IPS-15b (cell line): ENCODE data around the gene NLRC5.
"Not testable (repeated sequence)": the region's sequence is repeated elsewhere in the genome, so short reads cannot be mapped to it uniquely, and the experiment has no call there.

ENCODE experiments used
- H3K27me3 ChIP-seq: one replicate; pipeline ENCODE4 v1.6.1; 2013; ENCODE audit warnings: low read length; ENCODE audit not compliant: control insufficient read depth, insufficient read depth
- H3K36me3 ChIP-seq: one replicate; pipeline ENCODE4 v1.6.1; 2013; ENCODE audit warnings: low read length; ENCODE audit not compliant: control insufficient read depth, insufficient read depth
- H3K4me1 ChIP-seq: one replicate; pipeline ENCODE4 v1.6.1; 2013; ENCODE audit warnings: mild to moderate bottlenecking, low read length; ENCODE audit not compliant: control insufficient read depth, insufficient read depth
- H3K4me3 ChIP-seq: one replicate; pipeline ENCODE4 v1.5.1; 2013; ENCODE audit warnings: low read depth, low read length
- H3K9ac ChIP-seq: one replicate; pipeline ENCODE4 v1.6.1; 2013; ENCODE audit warnings: low read depth, mild to moderate bottlenecking, low read length
- H3K9me3 ChIP-seq: one replicate; pipeline ENCODE4 v1.6.1; 2013; ENCODE audit warnings: mild to moderate bottlenecking, low read length; ENCODE audit not compliant: control insufficient read depth, insufficient read depth

NLRC5 gene

DNA sequence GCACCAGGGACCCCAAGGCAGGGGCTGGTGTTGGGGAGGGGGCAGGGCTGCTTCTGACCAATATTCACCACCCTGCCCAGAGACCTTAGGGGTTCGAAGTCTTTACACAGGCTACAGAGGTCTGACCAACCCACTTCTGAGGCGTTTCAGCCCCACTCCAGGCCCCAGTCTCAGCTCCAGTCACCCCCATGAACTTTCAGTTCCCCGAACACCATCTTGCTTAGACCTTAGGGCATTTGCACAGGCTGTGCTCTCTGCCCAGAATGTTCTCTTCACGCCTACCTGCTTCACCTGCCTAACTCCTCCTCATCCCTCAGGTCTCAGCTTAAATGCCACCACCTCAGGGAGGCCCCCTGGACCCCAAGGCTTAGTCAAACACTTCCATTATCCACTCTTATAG lies 77.3 kb downstream of the NLRC5 start:
- Histone ChIP-seq H3K9me3 (no peaks in the 10 kb centered on the region), H3K4me1 (no peaks in the 10 kb centered on the region), H3K36me3 (no peaks in the 10 kb centered on the region), H3K27me3 (no peaks in the 10 kb centered on the region), H3K9ac (no peak overlapping the region), H3K4me3 (no peak overlapping the region)

DNA sequence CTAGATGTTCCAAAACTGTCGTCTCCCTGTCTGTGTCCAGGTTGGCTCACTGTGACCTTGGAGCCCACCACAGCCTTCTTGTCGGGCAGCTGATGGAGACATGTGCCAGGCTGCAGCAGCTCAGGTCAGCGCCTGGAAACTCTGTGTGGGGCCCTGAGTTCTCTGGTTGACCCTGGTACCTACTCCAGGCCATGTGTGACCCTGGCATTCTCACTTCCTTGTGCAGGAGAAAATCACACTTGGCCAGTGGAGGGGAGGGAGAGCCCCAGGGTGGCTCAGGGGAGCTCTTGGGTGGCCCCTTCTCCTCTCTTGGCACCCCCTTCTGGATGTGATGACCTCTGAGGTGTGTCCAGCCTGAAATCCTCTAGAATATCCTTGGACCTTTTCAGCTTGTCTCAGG lies 78.0 kb downstream of the NLRC5 start:
- Histone ChIP-seq H3K9ac (no peak overlapping the region), H3K36me3 (no peaks in the 10 kb centered on the region), H3K4me1 (no peaks in the 10 kb centered on the region), H3K4me3 (no peak overlapping the region), H3K9me3 (no peaks in the 10 kb centered on the region), H3K27me3 (no peaks in the 10 kb centered on the region)

DNA sequence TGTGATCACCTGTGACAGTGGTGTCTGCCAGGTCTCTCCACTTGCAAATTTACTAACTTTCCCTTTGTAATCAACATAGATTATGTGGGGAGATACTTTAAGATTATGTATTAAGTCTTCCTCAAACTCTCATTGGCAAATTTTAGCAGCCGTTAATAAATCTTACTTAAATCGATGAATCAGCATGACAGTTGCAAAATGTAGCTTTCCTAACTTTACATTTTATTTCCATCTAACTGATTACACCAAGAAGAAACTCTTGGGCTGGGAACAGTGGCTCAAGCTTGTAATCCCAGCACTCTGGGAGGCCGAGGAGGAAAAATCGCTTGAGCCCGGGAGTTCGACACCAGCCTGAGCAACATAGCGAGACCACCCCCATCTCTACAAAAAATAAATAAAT lies 79.7 kb downstream of the NLRC5 start:
- H3K9ac ChIP-seq, result no peak overlapping the region
- H3K27me3 ChIP-seq, result no peaks in the 10 kb centered on the region
- H3K4me1 ChIP-seq, result no peaks in the 10 kb centered on the region
- no peaks in the 10 kb centered on the region for H3K36me3 ChIP-seq
- H3K9me3 ChIP-seq, result no peaks in the 10 kb centered on the region
- no peak overlapping the region for H3K4me3 ChIP-seq

DNA sequence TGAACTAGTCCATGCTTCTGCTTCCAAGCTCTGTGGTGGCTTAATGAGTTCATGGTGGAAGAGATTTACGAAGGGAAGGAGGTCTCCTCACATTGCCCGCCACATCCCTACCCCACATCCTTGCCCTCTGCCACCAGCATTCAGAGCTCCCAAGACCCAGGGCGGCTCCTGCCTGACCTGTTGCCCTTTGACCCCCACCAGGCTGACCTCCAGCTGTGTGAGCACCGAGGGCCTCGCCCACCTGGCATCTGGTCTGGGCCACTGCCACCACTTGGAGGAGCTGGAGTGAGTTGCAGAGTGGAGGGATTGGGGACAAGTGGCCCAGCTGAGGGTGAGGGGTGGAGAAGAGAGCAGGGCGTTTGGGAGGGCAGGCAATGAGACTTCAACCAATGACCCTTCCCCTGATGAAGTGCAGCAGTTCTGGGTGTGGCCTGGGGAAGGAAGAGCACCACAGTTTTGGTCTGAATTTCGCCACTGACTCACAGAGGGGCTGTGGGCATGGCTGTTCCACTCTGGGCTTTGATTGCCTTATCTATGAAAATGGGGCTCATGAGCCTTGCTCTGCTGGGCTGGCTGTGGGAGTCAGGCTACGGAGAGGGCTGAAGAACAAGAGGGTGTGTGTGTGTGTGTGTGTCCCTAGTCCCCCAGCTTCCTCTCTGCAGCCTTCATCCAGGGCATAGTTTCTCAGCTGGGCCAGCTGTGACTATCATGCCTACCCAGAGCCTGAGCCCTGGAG lies 80.4 kb downstream of the NLRC5 start:
- no peak overlapping the region for H3K9ac ChIP-seq
- no peaks in the 10 kb centered on the region for H3K9me3 ChIP-seq
- H3K27me3 ChIP-seq, result no peaks in the 10 kb centered on the region
- H3K4me1 ChIP-seq, result no peaks in the 10 kb centered on the region
- H3K36me3 ChIP-seq, result no peaks in the 10 kb centered on the region
- H3K4me3 ChIP-seq, result no peak overlapping the region

DNA sequence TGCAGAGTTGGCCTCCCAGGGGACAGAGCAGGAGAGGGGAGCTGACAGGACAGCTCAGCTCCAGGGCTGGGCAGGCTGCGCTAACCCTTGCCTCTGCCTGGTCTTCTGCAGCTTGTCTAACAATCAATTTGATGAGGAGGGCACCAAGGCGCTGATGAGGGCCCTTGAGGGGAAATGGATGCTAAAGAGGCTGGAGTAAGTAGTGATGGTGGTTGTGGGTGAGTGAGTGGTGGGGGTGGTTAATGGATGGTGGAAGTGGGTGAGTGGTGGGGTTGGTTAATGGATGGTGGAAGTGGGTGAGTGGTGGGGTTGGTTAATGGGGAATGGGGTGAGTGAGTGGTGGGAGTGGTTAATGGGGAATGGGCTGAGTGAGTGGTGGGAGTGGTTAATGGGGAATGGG lies 81.1 kb downstream of the NLRC5 start:
- no peaks in the 10 kb centered on the region for H3K4me1 ChIP-seq
- H3K36me3 ChIP-seq, result no peaks in the 10 kb centered on the region
- no peaks in the 10 kb centered on the region for H3K27me3 ChIP-seq
- H3K4me3 ChIP-seq, result no peak overlapping the region
- H3K9ac ChIP-seq, result no peak overlapping the region
- H3K9me3 ChIP-seq, result no peaks in the 10 kb centered on the region

DNA sequence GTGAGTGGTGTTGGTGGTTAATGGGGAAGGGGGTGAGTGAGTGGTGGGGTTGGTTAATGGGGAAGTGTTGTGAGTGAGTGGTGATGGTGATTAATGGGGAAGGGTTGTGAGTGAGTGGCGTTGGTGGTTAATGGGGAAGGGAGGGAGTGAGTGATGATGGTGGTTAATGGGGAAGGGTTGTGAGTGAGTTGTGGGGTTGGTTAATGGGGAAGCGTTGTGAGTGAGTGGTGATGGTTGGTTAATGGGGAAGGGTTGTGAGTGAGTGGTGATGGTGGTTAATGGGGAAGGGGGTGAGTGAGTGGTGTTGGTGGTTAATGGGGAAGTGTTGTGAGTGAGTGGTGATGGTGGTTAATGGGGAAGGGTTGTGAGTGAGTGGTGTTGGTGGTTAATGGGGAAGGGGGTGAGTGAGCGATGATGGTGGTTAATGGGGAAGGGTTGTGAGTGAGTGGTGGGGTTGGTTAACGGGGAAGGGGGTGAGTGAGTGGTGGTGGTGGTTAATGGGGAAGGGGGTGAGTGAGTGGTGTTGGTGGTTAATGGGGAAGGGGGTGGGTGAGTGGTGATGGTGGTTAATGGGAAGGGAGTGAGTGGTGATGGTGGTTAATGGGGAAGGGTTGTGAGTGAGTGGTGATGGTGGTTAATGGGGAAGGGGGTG lies 81.8 kb downstream of the NLRC5 start:
- not testable (repeated sequence) for H3K4me1 ChIP-seq, H3K4me3 ChIP-seq, H3K27me3 ChIP-seq, H3K36me3 ChIP-seq, H3K9me3 ChIP-seq, H3K9ac ChIP-seq

DNA sequence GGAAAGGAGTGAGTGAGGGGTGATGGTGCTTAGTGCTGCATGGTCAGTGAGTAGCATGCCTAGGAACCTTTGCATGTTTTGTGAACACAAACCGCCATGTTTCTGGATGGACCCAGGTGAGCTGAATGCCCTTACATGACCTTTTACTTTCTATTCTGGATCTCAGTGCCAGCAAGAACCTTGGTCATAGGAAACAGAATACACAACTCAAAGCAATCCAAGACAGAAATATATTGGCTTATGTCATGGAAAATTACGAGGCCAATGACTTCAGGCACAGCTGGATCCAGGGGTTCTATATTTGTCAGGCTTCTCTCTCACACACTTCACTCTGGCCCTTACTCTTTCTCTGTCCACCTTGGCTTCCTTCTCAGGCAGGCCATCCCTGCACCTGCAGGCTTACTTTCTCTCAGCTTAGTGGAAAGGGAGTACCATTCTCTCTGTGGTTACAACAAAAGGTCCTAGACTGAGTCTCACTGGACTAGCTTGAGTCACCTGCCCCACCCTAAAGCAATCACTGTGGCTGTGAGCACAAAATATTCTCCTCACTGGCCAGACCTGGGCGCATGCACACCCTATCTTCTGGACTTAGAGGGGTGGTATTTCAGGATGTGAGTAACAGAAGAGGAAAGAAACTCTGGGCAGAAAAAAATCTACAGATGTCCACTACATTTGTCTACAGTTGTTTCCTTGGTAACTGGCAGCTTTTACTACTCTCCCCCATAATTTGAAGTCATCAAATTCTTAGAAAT lies 82.7 kb downstream of the NLRC5 start:
- H3K9ac ChIP-seq, result no peak overlapping the region
- H3K36me3 ChIP-seq, result no peaks in the 10 kb centered on the region
- no peaks in the 10 kb centered on the region for H3K27me3 ChIP-seq
- no peak overlapping the region for H3K4me3 ChIP-seq
- no peaks in the 10 kb centered on the region for H3K9me3 ChIP-seq
- peaks cover 2% of the 10 kb centered on the region for H3K4me1 ChIP-seq

DNA sequence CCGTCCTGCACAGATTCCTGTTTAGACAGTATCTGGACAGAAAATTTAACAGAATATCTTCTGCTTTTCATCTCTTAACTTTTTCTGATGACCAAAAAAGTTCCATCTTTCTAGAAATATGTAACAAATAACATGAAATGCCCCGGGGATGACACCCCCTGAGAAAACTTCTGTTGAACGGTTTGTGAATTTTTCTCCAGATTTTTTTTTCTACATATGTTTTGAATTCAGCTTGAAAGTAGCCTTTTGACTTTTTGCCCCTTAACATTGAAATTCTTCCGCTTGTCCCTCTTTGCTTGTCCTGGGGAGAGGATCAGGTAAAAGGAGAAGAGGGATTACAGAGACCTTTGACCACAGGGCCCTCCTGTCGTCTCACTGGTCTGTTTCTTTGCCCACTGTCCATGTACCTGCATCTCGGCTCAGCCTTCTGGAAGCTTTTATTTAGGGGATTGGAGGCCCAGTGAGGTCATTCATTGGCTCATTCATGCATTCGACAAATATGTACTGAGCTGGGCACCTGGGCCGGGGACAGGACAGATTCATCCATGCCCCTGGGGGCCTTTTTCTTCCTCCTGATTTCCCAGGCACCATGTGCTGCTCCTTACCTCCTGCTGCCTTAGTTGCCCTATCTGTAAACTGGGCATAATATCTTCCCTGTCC lies 83.4 kb downstream of the NLRC5 start:
- H3K9me3 ChIP-seq, result no peaks in the 10 kb centered on the region
- no peaks in the 10 kb centered on the region for H3K36me3 ChIP-seq

DNA sequence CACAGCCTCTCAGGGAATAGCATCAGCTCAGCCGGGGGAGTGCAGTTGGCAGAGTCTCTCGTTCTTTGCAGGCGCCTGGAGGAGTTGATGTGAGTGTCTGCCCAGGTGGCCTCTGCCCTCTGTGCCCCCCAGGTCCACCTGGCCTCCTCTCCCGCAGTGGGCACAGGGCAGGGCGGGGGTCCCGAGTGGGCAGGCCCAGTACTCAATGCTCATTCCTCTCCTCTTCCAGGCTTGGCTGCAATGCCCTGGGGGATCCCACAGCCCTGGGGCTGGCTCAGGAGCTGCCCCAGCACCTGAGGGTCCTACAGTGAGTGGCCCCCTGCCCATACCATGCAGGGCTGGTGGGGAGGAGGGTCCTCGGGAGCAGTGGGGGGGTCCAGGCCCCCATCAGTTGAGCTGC lies 88.4 kb downstream of the NLRC5 start:
- no peaks in the 10 kb centered on the region for H3K27me3 ChIP-seq
- H3K9me3 ChIP-seq, result no peaks in the 10 kb centered on the region
- H3K9ac ChIP-seq, result no peak overlapping the region
- H3K4me1 ChIP-seq, result peaks cover 2% of the 10 kb centered on the region
- H3K4me3 ChIP-seq, result no peak overlapping the region
- no peaks in the 10 kb centered on the region for H3K36me3 ChIP-seq

More for the DNA sequence above, 83.4 kb downstream of the NLRC5 start:
- Histone ChIP-seq H3K9ac (no peak overlapping the region), H3K4me3 (no peak overlapping the region), H3K27me3 (no peaks in the 10 kb centered on the region), H3K4me1 (peaks cover 2% of the 10 kb centered on the region)

DNA sequence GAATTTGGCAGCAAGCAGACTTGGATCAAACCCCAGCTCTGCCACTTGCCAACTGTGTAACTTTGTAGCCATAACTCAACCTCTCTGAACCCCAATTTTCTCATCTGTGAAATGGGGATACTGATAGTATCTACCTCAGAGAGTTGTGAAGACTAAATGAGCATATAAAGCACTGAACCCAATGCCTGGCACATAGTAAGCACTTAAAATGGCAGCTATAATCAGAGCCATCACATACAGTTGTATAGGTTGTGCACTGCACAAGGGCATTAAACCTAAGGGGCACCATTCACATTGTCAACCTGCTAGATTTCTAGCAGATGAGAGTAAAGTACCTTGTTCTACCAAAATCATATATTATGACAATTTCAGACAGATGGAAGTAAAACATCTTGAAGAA lies 92.4 kb downstream of the NLRC5 start:
- no peak overlapping the region for H3K4me3 ChIP-seq

DNA sequence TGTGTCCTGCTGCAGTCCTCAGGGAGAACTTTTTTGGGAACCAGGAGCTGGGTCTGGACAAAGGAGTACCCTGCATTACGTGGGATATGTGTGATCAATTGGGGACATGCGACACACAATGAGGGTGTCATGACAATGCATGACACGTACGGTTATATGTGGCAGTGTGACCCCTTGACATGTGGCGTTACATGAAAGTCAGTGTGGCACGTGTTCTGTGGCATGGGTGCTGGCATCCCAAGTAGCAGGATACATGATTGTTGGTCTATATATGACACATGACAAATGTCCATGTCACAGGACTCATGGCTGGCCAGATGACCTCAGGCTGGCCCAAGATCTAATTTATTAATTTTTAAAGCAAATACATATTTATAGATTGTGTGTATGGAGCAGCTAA lies 93.3 kb downstream of the NLRC5 start:
- Histone ChIP-seq H3K9me3 (no peaks in the 10 kb centered on the region), H3K9ac (no peak overlapping the region), H3K36me3 (no peaks in the 10 kb centered on the region), H3K4me1 (peaks cover 4% of the 10 kb centered on the region), H3K4me3 (no peak overlapping the region), H3K27me3 (no peaks in the 10 kb centered on the region)

More for the DNA sequence above, 92.4 kb downstream of the NLRC5 start:
- no peaks in the 10 kb centered on the region for H3K27me3 ChIP-seq
- H3K4me1 ChIP-seq, result peaks cover 4% of the 10 kb centered on the region
- no peak overlapping the region for H3K9ac ChIP-seq
- no peaks in the 10 kb centered on the region for H3K9me3 ChIP-seq
- H3K36me3 ChIP-seq, result no peaks in the 10 kb centered on the region
